Lower leg skin (tissue), 3 donors: ENCODE data around the gene TBC1D2.

ENCODE experiments used
- CTCF ChIP-seq, 3 donors: fragments of 450-650 bp; IDR thresholded peaks; one replicate each; pipeline ENCODE4 v1.5.1; 2016; ENCODE audit warnings: antibody characterized with exemption in 3 of 3, mild to moderate bottlenecking in 3 of 3, moderate library complexity in 2 of 3
- POLR2A ChIP-seq, 2 donors: fragments of 450-650 bp; IDR thresholded peaks; one replicate each; pipeline ENCODE4 v1.6.1; 2016 to 2017; ENCODE audit warnings: antibody characterized with exemption in 2 of 2, mild to moderate bottlenecking in 1 of 2, moderate library complexity in 1 of 2

- TF ChIP-seq CTCF (IDR thresholded peaks at IDR 0.05) (no peak), POLR2A (IDR thresholded peaks at IDR 0.05) (no peak)
Observed at GRCh38 chr9:98172604-98173003, 82.8 kb downstream of the TBC1D2 start.
